K562 (cell line): ENCODE measurements around the gene PDE11A. TPM values are rescaled to one million over a fixed set of nuclear protein-coding genes. Genes with fewer than 3 reads are reported as not detected.

ENCODE experiments used
- BRCA1 ChIP-seq, 2 experiments: fragments of 450-650 bp in 1 of 2; sonication (generic) in 1 of 2; formaldehyde crosslinking in 1 of 2; IDR thresholded peaks; 2 replicates each; pipeline versions ENCODE4 v1.5.0 to v1.6.1; 2017 to 2020; ENCODE audit warnings: mild to moderate bottlenecking in 1 of 2, missing genetic modification reagents in 1 of 2
- CREB3 ChIP-seq: fragments of 450-650 bp; conservative IDR thresholded peaks from 2 replicates; pipeline ENCODE4 v1.6.1; 2016; ENCODE audit warnings: missing genetic modification characterization, low read depth, mild to moderate bottlenecking, missing compliant biosample characterization, moderate library complexity
- EWSR1 ChIP-seq: fragments of 450-650 bp; IDR thresholded peaks from 2 replicates; pipeline ENCODE4 v1.6.1; 2018; ENCODE audit warnings: borderline replicate concordance, mild to moderate bottlenecking, low read depth, moderate library complexity; ENCODE audit not compliant: partially characterized antibody
- FIP1L1 ChIP-seq: fragments of 200-400 bp; formaldehyde crosslinking; IDR thresholded peaks from 2 replicates; pipeline ENCODE4 v1.6.1; 2018; ENCODE audit warnings: mild to moderate bottlenecking, low read depth, low read length; ENCODE audit not compliant: poor library complexity, severe bottlenecking
- KLF13 ChIP-seq: fragments of 450-650 bp; IDR thresholded peaks from 2 replicates; pipeline ENCODE4 v1.6.1; 2016; ENCODE audit warnings: missing genetic modification characterization, low read depth, mild to moderate bottlenecking, missing compliant biosample characterization, moderate library complexity, borderline replicate concordance
- NCOR1 ChIP-seq: fragments of 450-650 bp; IDR thresholded peaks from 2 replicates; pipeline ENCODE4 v1.6.1; 2016; ENCODE audit warnings: mild to moderate bottlenecking, moderate library complexity
- PYGO2 ChIP-seq: fragments of 450-650 bp; IDR thresholded peaks from 2 replicates; pipeline ENCODE4 v1.6.1; 2016; ENCODE audit warnings: mild to moderate bottlenecking, missing genetic modification characterization, moderate library complexity, missing compliant biosample characterization
- TCFL5 ChIP-seq: fragments of 250-450 bp; sonication (Bioruptor Pico); conservative IDR thresholded peaks from 2 replicates; pipeline ENCODE4 v1.6.1; 2021; ENCODE audit warnings: mild to moderate bottlenecking, moderate library complexity, matching md5 sums
- ZBTB5 ChIP-seq: fragments of 450-650 bp; IDR thresholded peaks from 2 replicates; pipeline ENCODE4 v1.6.1; 2017; ENCODE audit warnings: antibody characterized with exemption
- ZNF609 ChIP-seq: sonication (generic); formaldehyde crosslinking; IDR thresholded peaks from 2 replicates; pipeline ENCODE4 v1.8.1; 2023; ENCODE audit warnings: missing genetic modification reagents, mild to moderate bottlenecking, borderline replicate concordance
- ZNF655 ChIP-seq: fragments of 250-450 bp; sonication (Bioruptor Pico); IDR thresholded peaks from 2 replicates; pipeline ENCODE4 v1.5.0; 2021
- ZNF79 ChIP-seq: fragments of 250-450 bp; sonication (Bioruptor Pico); IDR thresholded peaks from 2 replicates; pipeline ENCODE4 v1.4.0; 2020; ENCODE audit warnings: low read depth, mild to moderate bottlenecking, moderate library complexity
- polyA plus RNA-seq, 8 experiments: library from polyadenylated mRNA; depleted of rRNA in 4 of 8; stranded (reverse) in 5 of 8; unstranded in 3 of 8; fragments of >200 nt; fragmentation: Nextera tagmentation in 2 of 8; fragmentation: Illumina TruSeq in 1 of 8; extraction: Ambion mirVana in 2 of 8; extraction: Trizol in 1 of 8; gene quantifications; 2 replicates each; pipeline versions ENCODE4 v1.2.1 to v1.2.3, GENCODE V29; 2011 to 2014; ENCODE audit warnings: inconsistent platforms in 1 of 8, missing spikeins in 1 of 8
- total RNA-seq, 7 experiments: library from RNA; depleted of rRNA in 6 of 7; stranded (reverse); fragments of >200 nt in 6 of 7; fragmentation: Illumina TruSeq in 2 of 7; extraction: Trizol in 2 of 7; gene quantifications; 2 replicates each; pipeline versions ENCODE4 v1.2.1 to v1.2.3, GENCODE V29; 2011 to 2021; ENCODE audit warnings: low replicate concordance in 1 of 7

The PDE11A gene
- total and polyA plus RNA-seq, 9 of the 15 experiments (the other 6 are each of a cell fraction or from before 2014, with no cell fraction given), result 3.2 to 22.1 (median 5.7) TPM

GRCh38 chr2:178112202-178113152 lies 39.9 kb upstream of the PDE11A start, which contains the start of gene RBM45 (continued):
- TF ChIP-seq ZNF655 (CRISPR knock-in tag) (no peak), ZNF79 (CRISPR knock-in tag) (no peak), PYGO2 (tag) (no peak), ZBTB5 (no peak), FIP1L1 (peak; percentile 75), ZNF609 (CRISPR knock-in tag) (no peak), TCFL5 (CRISPR knock-in tag) (no peak), EWSR1 (no peak), KLF13 (tag) (no peak), NCOR1 (peak; percentile 42; the same call in 1 of the 2 replicates), BRCA1 (IDR thresholded peaks at IDR 0.05) (no peak), BRCA1 (CRISPR knock-in tag; IDR thresholded peaks at IDR 0.05) (no peak), CREB3 (tag) (no peak)
